Measurements from ENCODE around the gene OAF.

DNA sequence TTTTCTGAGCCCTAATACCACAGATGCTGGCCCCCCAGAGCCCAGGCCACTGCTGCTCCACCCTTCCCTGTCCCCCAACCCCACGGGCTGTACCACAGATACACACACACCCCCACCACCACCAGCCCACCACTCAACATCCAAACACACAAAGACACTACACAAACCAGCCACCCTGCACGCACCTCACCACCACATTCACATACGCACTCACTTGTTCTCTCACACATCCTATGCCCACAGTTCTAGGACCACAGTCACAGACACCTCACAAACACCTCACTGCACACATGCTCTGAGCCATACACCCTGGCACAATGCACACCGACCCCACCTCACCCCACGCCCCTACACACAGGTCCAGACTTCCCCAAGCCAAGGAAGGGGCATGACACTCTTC is 22.5 kb upstream of the OAF start:
- TF ChIP-seq, protein P1, sequence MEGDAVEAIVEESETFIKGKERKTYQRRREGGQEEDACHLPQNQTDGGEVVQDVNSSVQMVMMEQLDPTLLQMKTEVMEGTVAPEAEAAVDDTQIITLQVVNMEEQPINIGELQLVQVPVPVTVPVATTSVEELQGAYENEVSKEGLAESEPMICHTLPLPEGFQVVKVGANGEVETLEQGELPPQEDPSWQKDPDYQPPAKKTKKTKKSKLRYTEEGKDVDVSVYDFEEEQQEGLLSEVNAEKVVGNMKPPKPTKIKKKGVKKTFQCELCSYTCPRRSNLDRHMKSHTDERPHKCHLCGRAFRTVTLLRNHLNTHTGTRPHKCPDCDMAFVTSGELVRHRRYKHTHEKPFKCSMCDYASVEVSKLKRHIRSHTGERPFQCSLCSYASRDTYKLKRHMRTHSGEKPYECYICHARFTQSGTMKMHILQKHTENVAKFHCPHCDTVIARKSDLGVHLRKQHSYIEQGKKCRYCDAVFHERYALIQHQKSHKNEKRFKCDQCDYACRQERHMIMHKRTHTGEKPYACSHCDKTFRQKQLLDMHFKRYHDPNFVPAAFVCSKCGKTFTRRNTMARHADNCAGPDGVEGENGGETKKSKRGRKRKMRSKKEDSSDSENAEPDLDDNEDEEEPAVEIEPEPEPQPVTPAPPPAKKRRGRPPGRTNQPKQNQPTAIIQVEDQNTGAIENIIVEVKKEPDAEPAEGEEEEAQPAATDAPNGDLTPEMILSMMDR (IDR thresholded peaks at IDR 0.05; ENCODE audit: insufficient read depth, low read length), result no peak
- TF ChIP-seq POLR2AphosphoS5 (IDR thresholded peaks at IDR 0.05; ENCODE audit: low read depth) (no peak), GABPA (IDR thresholded peaks at IDR 0.05; ENCODE audit: low read depth) (no peak), SPI1 (IDR thresholded peaks at IDR 0.05; ENCODE audit: borderline replicate concordance, low read depth) (no peak)
- TF ChIP-seq, protein P2, sequence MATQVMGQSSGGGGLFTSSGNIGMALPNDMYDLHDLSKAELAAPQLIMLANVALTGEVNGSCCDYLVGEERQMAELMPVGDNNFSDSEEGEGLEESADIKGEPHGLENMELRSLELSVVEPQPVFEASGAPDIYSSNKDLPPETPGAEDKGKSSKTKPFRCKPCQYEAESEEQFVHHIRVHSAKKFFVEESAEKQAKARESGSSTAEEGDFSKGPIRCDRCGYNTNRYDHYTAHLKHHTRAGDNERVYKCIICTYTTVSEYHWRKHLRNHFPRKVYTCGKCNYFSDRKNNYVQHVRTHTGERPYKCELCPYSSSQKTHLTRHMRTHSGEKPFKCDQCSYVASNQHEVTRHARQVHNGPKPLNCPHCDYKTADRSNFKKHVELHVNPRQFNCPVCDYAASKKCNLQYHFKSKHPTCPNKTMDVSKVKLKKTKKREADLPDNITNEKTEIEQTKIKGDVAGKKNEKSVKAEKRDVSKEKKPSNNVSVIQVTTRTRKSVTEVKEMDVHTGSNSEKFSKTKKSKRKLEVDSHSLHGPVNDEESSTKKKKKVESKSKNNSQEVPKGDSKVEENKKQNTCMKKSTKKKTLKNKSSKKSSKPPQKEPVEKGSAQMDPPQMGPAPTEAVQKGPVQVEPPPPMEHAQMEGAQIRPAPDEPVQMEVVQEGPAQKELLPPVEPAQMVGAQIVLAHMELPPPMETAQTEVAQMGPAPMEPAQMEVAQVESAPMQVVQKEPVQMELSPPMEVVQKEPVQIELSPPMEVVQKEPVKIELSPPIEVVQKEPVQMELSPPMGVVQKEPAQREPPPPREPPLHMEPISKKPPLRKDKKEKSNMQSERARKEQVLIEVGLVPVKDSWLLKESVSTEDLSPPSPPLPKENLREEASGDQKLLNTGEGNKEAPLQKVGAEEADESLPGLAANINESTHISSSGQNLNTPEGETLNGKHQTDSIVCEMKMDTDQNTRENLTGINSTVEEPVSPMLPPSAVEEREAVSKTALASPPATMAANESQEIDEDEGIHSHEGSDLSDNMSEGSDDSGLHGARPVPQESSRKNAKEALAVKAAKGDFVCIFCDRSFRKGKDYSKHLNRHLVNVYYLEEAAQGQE (IDR thresholded peaks at IDR 0.05; ENCODE audit: insufficient replicate concordance, low read depth), result no peak
